Skeletal muscle satellite cell (primary cell): ENCODE data around the gene GLRA1. TPM values are rescaled to one million over a fixed set of nuclear protein-coding genes. Genes with fewer than 3 reads are reported as not detected.

Source experiments
- H3K27me3 ChIP-seq: 2 replicates; pipeline ENCODE4 v1.7.0; 2013; ENCODE audit warnings: low read length; ENCODE audit not compliant: control insufficient read depth, insufficient read depth
- H3K36me3 ChIP-seq: 2 replicates; pipeline ENCODE4 v1.7.0; 2013; ENCODE audit warnings: mild to moderate bottlenecking, control low read depth, low read length; ENCODE audit not compliant: insufficient read depth
- H3K4me1 ChIP-seq: 2 replicates; pipeline ENCODE4 v1.7.0; 2013; ENCODE audit warnings: low read length; ENCODE audit not compliant: control insufficient read depth, insufficient read depth
- H3K4me2 ChIP-seq: 2 replicates; pipeline ENCODE4 v1.7.0; 2013; ENCODE audit warnings: mild to moderate bottlenecking, low read length
- H3K4me3 ChIP-seq: 2 replicates; pipeline ENCODE4 v1.7.0; 2013; ENCODE audit warnings: low read length
- H3K9ac ChIP-seq: 2 replicates; pipeline ENCODE4 v1.7.0; 2013; ENCODE audit warnings: mild to moderate bottlenecking, low read depth, low read length, moderate library complexity
- H3K9me3 ChIP-seq: replicated peaks from 2 replicates; pipeline ENCODE4 v1.7.0; 2013; ENCODE audit warnings: mild to moderate bottlenecking, control low read depth, low read length
- total RNA-seq: library from RNA; depleted of rRNA; stranded (reverse); fragments of >200 nt; gene quantifications from 2 replicates; pipeline ENCODE4 v1.2.3, GENCODE V29; 2012; rRNA removed

GLRA1 gene
- total RNA-seq: not detected in 2 replicates

DNA sequence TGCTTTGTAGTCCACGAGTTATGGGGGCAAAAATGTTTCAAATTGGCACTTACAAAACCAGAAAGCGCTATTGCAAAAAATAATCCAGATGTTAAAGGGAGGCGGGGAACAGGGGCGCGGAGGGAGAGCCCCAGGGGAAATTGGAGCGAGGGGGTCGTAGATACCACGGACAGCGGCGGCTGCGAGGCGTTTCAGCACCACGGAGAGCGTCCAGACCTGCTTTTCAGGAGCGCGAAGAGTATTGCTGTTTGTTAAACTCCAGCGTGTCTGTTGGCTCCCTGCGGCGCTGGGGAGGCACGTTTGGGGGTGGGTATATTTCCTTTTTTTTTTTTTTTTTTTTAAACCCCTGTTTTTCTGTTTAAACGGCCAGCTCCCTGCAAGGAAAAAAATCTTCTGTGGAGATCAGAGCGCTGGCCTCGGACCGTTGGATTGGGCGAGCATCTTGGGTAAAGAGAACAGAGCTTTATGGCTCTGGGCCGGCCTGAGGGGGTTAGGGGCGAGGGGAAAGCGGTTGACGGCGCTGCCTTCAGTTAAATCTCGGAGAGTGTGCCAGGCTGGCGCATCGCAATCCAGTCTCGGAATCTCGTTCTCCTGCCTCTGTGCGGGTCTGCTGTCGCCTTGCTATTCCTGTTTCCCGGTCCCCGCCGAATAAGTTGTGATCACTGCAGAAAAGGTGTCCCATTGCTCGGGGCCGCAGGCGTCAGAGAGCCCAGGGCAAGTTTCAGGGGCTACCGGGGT, at the start of gene GLRA1:
Gene GLRA1 (minus strand): TSS at position 288 of the 738 bp plus-strand sequence. CDS start 302 bp downstream, outside the sequence.
- Histone ChIP-seq H3K4me3 (no peak within 1 kb of the TSS), H3K27me3 (peaks cover 8% of the 10 kb centered on the region), H3K9ac (no peak within 1 kb of the TSS), H3K36me3 (no peaks in the 10 kb centered on the region), H3K4me2 (no peak within 1 kb of the TSS), H3K4me1 (no peaks in the 10 kb centered on the region), H3K9me3 (no peaks in the 10 kb centered on the region)

DNA sequence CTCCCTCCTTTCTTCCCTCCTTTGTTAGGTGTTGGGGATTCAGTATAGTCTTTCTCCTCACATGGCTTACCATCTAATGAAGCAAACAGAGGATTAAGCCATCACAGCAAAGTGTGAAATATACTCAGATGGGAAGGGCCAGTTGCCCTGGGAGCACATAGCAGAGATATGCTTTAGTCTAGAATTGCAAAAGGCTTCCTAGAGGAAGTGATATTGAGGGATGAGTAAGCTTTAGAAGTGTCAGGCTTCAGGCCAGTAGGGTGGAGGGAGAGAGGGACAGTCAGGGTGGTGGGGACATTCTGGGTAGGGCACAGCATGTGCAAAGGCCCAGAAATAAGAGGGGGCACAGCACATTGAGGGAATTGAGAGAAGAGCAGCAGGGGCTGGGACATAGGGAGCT, 46.2 kb upstream of the GLRA1 start:
- Histone ChIP-seq H3K4me3 (no peak overlapping the region), H3K27me3 (no peaks in the 10 kb centered on the region), H3K4me1 (no peaks in the 10 kb centered on the region), H3K36me3 (no peaks in the 10 kb centered on the region), H3K9ac (no peak overlapping the region), H3K9me3 (no peaks in the 10 kb centered on the region), H3K4me2 (no peak overlapping the region)

DNA sequence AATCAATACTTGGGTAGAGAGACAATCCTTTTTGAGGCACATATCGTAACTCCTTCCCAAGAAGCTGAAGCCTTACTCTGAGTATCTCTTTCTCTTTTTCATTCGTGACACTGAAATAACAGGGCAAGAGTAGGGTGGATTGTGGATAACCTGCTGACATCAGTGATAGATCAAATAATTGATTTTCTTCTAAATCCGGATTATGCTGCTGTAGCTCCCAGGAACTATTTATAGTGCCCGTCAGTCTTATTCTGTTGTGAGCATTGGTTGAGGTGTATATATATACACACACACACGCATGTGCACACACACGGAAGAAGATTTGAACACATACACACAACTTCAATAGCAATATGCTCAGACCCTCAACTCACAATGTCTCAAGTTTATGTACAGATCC, 43.2 kb upstream of the GLRA1 start:
- no peak overlapping the region for H3K4me2 ChIP-seq
- H3K9me3 ChIP-seq: no peaks in the 10 kb centered on the region
- H3K27me3 ChIP-seq: no peaks in the 10 kb centered on the region
- no peak overlapping the region for H3K9ac ChIP-seq
- H3K4me1 ChIP-seq: no peaks in the 10 kb centered on the region
- H3K4me3 ChIP-seq: no peak overlapping the region
- no peaks in the 10 kb centered on the region for H3K36me3 ChIP-seq

DNA sequence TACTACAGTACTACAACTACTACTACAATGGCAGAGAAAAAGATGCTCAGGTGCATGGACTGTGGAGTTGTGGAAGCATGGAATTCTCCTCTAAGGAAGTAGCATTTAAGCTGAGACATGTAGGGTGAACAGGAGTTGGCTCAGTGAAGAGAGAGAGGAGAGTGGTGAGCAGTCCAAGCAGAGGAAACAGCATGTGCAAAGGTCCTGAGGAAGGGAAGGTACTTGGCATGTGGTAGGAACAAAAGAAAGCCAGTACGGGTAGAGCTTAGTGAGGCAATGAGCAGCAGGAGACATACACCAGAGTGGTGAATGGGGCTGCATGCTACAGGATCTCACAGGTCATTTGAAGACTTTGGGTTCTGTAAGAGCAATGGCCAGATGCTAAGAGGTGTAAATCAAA, 41.4 kb upstream of the GLRA1 start:
- H3K4me3 ChIP-seq: no peak overlapping the region
- no peak overlapping the region for H3K9ac ChIP-seq
- no peak overlapping the region for H3K4me2 ChIP-seq
- no peaks in the 10 kb centered on the region for H3K9me3 ChIP-seq
- no peaks in the 10 kb centered on the region for H3K36me3 ChIP-seq
- no peaks in the 10 kb centered on the region for H3K4me1 ChIP-seq
- no peaks in the 10 kb centered on the region for H3K27me3 ChIP-seq

DNA sequence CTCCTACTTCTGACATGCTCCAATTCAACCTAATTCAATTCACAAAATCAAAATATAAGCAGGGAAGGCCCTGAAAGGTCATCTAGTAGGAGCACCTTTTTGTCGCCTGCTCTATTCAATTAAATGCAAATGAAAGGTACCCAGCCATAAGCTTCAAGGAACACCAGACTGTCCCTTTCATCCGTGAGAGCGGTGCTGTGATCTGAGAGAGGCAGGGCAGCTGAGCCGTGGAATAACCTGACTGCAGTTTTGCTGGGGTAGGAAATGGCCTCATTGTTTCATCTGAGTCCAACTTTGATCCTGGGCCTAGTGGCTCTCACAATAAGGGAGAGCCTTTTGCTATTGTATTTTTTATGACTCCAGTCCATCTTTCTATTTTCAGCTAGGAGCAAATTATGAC, 39.8 kb upstream of the GLRA1 start:
- H3K9ac ChIP-seq: no peak overlapping the region
- H3K4me3 ChIP-seq: no peak overlapping the region
- H3K9me3 ChIP-seq: no peaks in the 10 kb centered on the region
- H3K36me3 ChIP-seq: no peaks in the 10 kb centered on the region
- H3K27me3 ChIP-seq: peaks cover 5% of the 10 kb centered on the region
- H3K4me1 ChIP-seq: no peaks in the 10 kb centered on the region
- H3K4me2 ChIP-seq: no peak overlapping the region

DNA sequence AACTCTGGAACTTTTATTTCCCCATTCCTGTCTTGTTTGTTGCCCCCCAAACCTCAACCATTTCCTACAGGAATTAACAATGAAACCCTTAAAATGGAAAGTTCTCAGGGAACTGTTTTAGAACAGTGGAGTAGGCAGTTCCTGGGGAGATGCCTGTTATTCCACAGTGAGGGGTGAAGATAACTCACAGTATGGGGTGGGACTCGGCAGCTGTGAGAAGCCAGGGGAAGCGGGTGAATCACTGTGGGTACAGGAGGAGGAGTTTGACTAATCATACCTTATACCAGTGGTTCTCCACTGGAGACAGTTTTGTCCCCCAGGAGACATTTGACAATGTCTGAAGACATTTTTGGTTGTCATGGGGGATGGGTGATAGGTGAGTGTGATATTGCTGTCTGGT, 36.9 kb upstream of the GLRA1 start:
- Histone ChIP-seq H3K27me3 (peaks cover 5% of the 10 kb centered on the region), H3K9me3 (no peaks in the 10 kb centered on the region), H3K36me3 (no peaks in the 10 kb centered on the region), H3K4me3 (no peak overlapping the region), H3K4me2 (no peak overlapping the region), H3K9ac (no peak overlapping the region), H3K4me1 (no peaks in the 10 kb centered on the region)

DNA sequence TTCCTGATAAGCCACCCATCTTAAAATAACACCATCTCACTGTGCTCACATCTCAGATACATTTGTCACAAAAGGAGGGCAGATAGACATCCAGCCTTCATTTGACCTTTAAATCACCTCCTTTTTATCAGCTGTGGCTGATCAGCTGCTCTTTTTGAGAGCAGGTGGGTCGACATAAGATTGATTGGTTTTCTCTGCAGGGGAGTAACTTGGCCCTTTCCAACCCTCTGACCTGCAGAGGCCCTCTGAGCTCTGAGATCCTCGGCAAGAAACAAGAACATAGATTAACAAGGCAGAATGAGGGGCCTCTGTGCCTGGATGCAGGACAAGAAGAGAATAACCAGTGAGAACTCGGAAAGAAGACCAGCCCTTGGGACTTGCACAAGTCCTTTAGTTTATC, 33.5 kb upstream of the GLRA1 start:
- H3K27me3 ChIP-seq: peaks cover 5% of the 10 kb centered on the region
- no peak overlapping the region for H3K9ac ChIP-seq
- H3K4me1 ChIP-seq: no peaks in the 10 kb centered on the region
- H3K36me3 ChIP-seq: no peaks in the 10 kb centered on the region
- H3K4me2 ChIP-seq: no peak overlapping the region
- H3K9me3 ChIP-seq: no peaks in the 10 kb centered on the region
- no peak overlapping the region for H3K4me3 ChIP-seq

DNA sequence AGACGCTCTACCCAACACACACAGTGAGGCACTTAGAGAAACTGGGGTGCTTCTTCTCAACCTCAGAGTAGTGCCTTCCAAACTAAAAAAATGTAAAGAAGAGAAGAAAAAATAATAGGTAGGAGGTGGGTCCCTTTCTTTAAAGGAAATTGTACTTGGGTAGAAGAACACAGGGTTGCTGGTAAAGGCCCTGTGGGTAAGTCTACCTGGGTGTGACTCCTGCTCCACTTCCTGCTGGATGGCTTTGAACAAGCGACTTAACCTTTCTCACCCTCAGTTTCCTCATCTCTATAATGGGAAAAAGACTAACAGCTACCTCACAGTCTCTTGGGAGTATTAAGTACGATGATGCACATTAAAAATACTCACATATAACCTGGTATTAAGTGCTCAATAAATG, 32.1 kb upstream of the GLRA1 start:
- no peaks in the 10 kb centered on the region for H3K36me3 ChIP-seq
- H3K4me2 ChIP-seq: no peak overlapping the region

DNA sequence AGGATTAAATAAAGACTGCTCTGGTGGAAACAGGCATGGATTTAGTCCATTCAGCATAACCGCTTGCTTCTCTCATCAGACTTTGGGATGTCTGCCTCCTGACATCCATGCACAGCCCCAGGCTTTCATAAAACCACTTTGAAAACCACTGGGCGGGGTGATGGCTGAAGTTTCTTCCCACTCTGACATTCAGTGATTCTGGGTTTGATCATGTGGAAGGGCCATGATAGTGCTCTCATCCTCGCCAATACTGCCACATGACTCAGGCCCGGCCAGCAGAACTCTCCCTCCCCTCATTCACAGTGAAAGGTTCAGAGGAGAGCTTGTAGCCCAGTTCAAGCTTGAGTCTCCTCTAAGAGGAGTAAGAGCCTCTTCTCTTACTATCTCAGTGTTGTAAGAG, 29.6 kb upstream of the GLRA1 start:
- no peak overlapping the region for H3K4me2 ChIP-seq
- H3K9me3 ChIP-seq: no peaks in the 10 kb centered on the region
- H3K36me3 ChIP-seq: no peaks in the 10 kb centered on the region
- H3K27me3 ChIP-seq: no peaks in the 10 kb centered on the region
- H3K4me3 ChIP-seq: no peak overlapping the region
- H3K4me1 ChIP-seq: no peaks in the 10 kb centered on the region
- no peak overlapping the region for H3K9ac ChIP-seq

More for the DNA sequence above, 32.1 kb upstream of the GLRA1 start:
- no peak overlapping the region for H3K4me3 ChIP-seq
- H3K9ac ChIP-seq: no peak overlapping the region
- H3K27me3 ChIP-seq: peaks cover 5% of the 10 kb centered on the region
- no peaks in the 10 kb centered on the region for H3K9me3 ChIP-seq
- no peaks in the 10 kb centered on the region for H3K4me1 ChIP-seq

DNA sequence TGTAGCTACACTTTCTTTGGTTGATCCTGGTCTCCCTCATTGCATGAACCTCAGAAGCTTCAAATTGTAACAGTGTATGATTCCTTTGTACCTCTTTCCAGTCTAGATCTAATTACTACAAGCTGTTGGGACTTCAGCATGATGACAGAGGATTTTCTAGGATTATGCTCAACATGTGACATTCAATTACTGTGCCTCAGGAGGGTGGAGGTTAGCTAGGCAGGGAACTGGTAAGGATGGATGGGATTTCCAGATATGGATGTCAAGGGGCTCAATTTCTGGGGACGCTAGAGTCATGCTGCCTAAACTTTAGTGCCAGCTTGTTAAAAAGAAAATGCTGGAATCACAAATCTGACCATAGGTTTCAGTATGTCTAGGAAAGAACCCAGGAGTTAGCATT, 29.2 kb upstream of the GLRA1 start:
- H3K9me3 ChIP-seq: no peaks in the 10 kb centered on the region
- H3K36me3 ChIP-seq: no peaks in the 10 kb centered on the region
- no peak overlapping the region for H3K4me3 ChIP-seq
- no peaks in the 10 kb centered on the region for H3K27me3 ChIP-seq
- H3K4me2 ChIP-seq: no peak overlapping the region
- H3K4me1 ChIP-seq: no peaks in the 10 kb centered on the region
- no peak overlapping the region for H3K9ac ChIP-seq

DNA sequence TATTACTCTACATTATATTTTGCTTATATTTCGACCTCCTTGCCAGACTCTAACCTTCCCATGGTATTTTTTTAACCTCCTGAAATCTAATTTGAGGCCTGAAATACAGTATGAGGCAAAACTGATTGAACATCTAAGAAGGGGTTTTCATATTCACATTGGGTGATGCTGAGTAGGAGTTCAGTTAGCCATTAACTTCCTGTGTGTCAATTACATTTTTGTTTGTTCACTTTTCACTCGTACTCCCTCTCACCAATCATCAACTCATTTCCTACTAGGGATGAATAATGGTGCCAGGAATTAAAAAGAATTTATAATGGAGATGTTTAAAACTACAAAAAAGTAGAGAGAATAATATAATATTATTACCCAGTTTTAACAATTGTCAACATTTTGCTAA, 27.6 kb upstream of the GLRA1 start:
- H3K4me2 ChIP-seq: no peak overlapping the region

DNA sequence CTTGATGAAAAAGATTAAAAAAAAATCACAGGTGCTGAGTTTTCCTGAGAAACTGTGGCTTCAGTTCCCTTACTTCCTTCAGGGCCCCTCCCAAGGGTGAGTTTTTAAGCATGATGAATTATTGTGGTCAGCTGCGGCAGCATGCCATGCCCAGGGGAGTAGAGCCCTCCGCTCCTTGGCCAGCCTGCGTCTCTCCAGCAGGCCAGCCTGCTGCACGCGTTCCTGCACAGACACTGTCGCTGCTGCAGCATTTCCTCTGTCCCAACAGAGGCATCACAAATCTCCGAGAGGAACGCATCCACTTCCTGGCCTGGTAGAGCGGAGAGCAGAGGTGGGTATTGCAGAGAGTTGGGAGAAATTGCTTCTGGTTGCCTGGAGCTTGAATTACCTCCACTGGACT, 26.1 kb upstream of the GLRA1 start:
- no peak overlapping the region for H3K4me3 ChIP-seq
- H3K4me2 ChIP-seq: no peak overlapping the region
- H3K27me3 ChIP-seq: no peaks in the 10 kb centered on the region
- H3K9ac ChIP-seq: no peak overlapping the region
- no peaks in the 10 kb centered on the region for H3K9me3 ChIP-seq
- H3K36me3 ChIP-seq: no peaks in the 10 kb centered on the region
- H3K4me1 ChIP-seq: no peaks in the 10 kb centered on the region

More for the DNA sequence above, 27.6 kb upstream of the GLRA1 start:
- no peaks in the 10 kb centered on the region for H3K27me3 ChIP-seq
- no peaks in the 10 kb centered on the region for H3K36me3 ChIP-seq
- H3K9ac ChIP-seq: no peak overlapping the region
- no peaks in the 10 kb centered on the region for H3K4me1 ChIP-seq
- no peaks in the 10 kb centered on the region for H3K9me3 ChIP-seq
- H3K4me3 ChIP-seq: no peak overlapping the region
